ENCODE measurements around the gene CTSL.

Gene CTSL

GRCh38 chr9:87718852-87719612, 6.9 kb upstream of the CTSL start:
- Mint-ChIP-seq H3K4me3 (no peak overlapping the region), H3K27ac (peak overlapping the region; percentile 30), H3K27me3 (peaks cover 15% of the 10 kb centered on the region), H3K4me1 (ENCODE audit: low read depth) (peaks cover 71% of the 10 kb centered on the region), H3K9me3 (no peaks in the 10 kb centered on the region), H3K36me3 (ENCODE audit: low read depth) (no peaks in the 10 kb centered on the region)
- intact Hi-C loops (cut with micrococcal nuclease): no loop called here

- Mint-ChIP-seq H3K9me3 (no peaks in the 10 kb centered on the region), H3K27me3 (peaks cover 15% of the 10 kb centered on the region), H3K4me1 (ENCODE audit: low read depth) (peaks cover 74% of the 10 kb centered on the region), H3K27ac (peak overlapping the region; percentile 86), H3K4me3 (no peak overlapping the region), H3K36me3 (ENCODE audit: low read depth) (no peaks in the 10 kb centered on the region)
- intact Hi-C loops (cut with micrococcal nuclease): loop anchor here (10.0 kb wide), 1 partner anchor 225 kb away; the partner anchor contains the start of gene DAPK1
Measured at GRCh38 chr9:87720173-87720572, 5.7 kb upstream of the CTSL start.

GRCh38 chr9:87722393-87723088, 3.4 kb upstream of the CTSL start:
- H3K27ac Mint-ChIP-seq: peak overlapping the region; percentile 86
- H3K4me1 Mint-ChIP-seq (ENCODE audit: low read depth): peaks cover 85% of the 10 kb centered on the region
- peaks cover 16% of the 10 kb centered on the region for H3K27me3 Mint-ChIP-seq
- peaks cover 13% of the 10 kb centered on the region for H3K36me3 Mint-ChIP-seq (ENCODE audit: low read depth)
- H3K4me3 Mint-ChIP-seq: no peak overlapping the region
- intact Hi-C loops (cut with micrococcal nuclease): loop anchor here (1.0 to 10.0 kb wide), 2 partner anchors 9 to 228 kb away; partner anchors contain the start of gene DAPK1
- H3K9me3 Mint-ChIP-seq: no peaks in the 10 kb centered on the region

- intact Hi-C loops (cut with micrococcal nuclease): loop anchor here (5.0 to 10.0 kb wide), 2 partner anchors 38 to 231 kb away; partner anchors contain the start of gene DAPK1
Measured at GRCh38 chr9:87725356-87725899, 491 bp upstream of the CTSL start.

GRCh38 chr9:87729246-87729645, 3.3 kb downstream of the CTSL start:
- Mint-ChIP-seq H3K4me3 (peak overlapping the region; percentile 46), H3K27me3 (peaks cover 13% of the 10 kb centered on the region), H3K36me3 (ENCODE audit: low read depth) (peaks cover 55% of the 10 kb centered on the region), H3K27ac (no peak overlapping the region), H3K9me3 (no peaks in the 10 kb centered on the region), H3K4me1 (ENCODE audit: low read depth) (peaks cover 65% of the 10 kb centered on the region)
- intact Hi-C loops (cut with micrococcal nuclease): loop anchor here (5.0 to 10.0 kb wide), 2 partner anchors 42 to 234 kb away; partner anchors contain the start of gene DAPK1

More at GRCh38 chr9:87725356-87725899, 491 bp upstream of the CTSL start:
- peak overlapping the region; percentile 97 for H3K4me3 Mint-ChIP-seq
- peaks cover 76% of the 10 kb centered on the region for H3K4me1 Mint-ChIP-seq (ENCODE audit: low read depth)
- peaks cover 35% of the 10 kb centered on the region for H3K36me3 Mint-ChIP-seq (ENCODE audit: low read depth)
- peak overlapping the region; percentile 99 for H3K27ac Mint-ChIP-seq
- peaks cover 11% of the 10 kb centered on the region for H3K27me3 Mint-ChIP-seq
- no peaks in the 10 kb centered on the region for H3K9me3 Mint-ChIP-seq

GRCh38 chr9:87731321-87731720, 5.4 kb downstream of the CTSL start:
- Mint-ChIP-seq H3K27ac (peak overlapping the region; percentile 62), H3K36me3 (ENCODE audit: low read depth) (peaks cover 48% of the 10 kb centered on the region), H3K4me1 (ENCODE audit: low read depth) (peaks cover 50% of the 10 kb centered on the region), H3K27me3 (peaks cover 16% of the 10 kb centered on the region), H3K9me3 (no peaks in the 10 kb centered on the region), H3K4me3 (no peak overlapping the region)
- intact Hi-C loops (cut with micrococcal nuclease): no loop called here

GRCh38 chr9:87732344-87732743, 6.4 kb downstream of the CTSL start:
- Mint-ChIP-seq H3K9me3 (no peaks in the 10 kb centered on the region), H3K4me3 (no peak overlapping the region), H3K27me3 (peaks cover 19% of the 10 kb centered on the region), H3K36me3 (ENCODE audit: low read depth) (peaks cover 44% of the 10 kb centered on the region), H3K27ac (no peak overlapping the region), H3K4me1 (ENCODE audit: low read depth) (peaks cover 45% of the 10 kb centered on the region)
- intact Hi-C loops (cut with micrococcal nuclease): no loop called here

GRCh38 chr9:87732756-87733155, 6.8 kb downstream of the CTSL start:
- peak overlapping the region; percentile 82 for H3K27ac Mint-ChIP-seq
- intact Hi-C loops (cut with micrococcal nuclease): no loop called here
- H3K4me1 Mint-ChIP-seq (ENCODE audit: low read depth): peaks cover 43% of the 10 kb centered on the region
- H3K9me3 Mint-ChIP-seq: no peaks in the 10 kb centered on the region
- H3K36me3 Mint-ChIP-seq (ENCODE audit: low read depth): peaks cover 41% of the 10 kb centered on the region
- H3K27me3 Mint-ChIP-seq: peaks cover 19% of the 10 kb centered on the region
- H3K4me3 Mint-ChIP-seq: no peak overlapping the region

GRCh38 chr9:87733273-87734052, 7.5 kb downstream of the CTSL start:
- H3K4me1 Mint-ChIP-seq (ENCODE audit: low read depth): peaks cover 36% of the 10 kb centered on the region
- H3K27ac Mint-ChIP-seq: peak overlapping the region; percentile 82
- H3K27me3 Mint-ChIP-seq: peaks cover 22% of the 10 kb centered on the region
- H3K36me3 Mint-ChIP-seq (ENCODE audit: low read depth): peaks cover 34% of the 10 kb centered on the region
- no peaks in the 10 kb centered on the region for H3K9me3 Mint-ChIP-seq
- no peak overlapping the region for H3K4me3 Mint-ChIP-seq
- intact Hi-C loops (cut with micrococcal nuclease): no loop called here

GRCh38 chr9:87734106-87734505, 8.2 kb downstream of the CTSL start:
- H3K27me3 Mint-ChIP-seq: peaks cover 22% of the 10 kb centered on the region
- H3K36me3 Mint-ChIP-seq (ENCODE audit: low read depth): peaks cover 27% of the 10 kb centered on the region
- H3K9me3 Mint-ChIP-seq: no peaks in the 10 kb centered on the region
- H3K4me3 Mint-ChIP-seq: no peak overlapping the region
- intact Hi-C loops (cut with micrococcal nuclease): no loop called here
- peak overlapping the region; percentile 82 for H3K27ac Mint-ChIP-seq
- peaks cover 29% of the 10 kb centered on the region for H3K4me1 Mint-ChIP-seq (ENCODE audit: low read depth)

- intact Hi-C loops (cut with micrococcal nuclease): no loop called here
- Mint-ChIP-seq H3K4me1 (ENCODE audit: low read depth) (peaks cover 19% of the 10 kb centered on the region), H3K27ac (no peak overlapping the region), H3K9me3 (peaks cover 16% of the 10 kb centered on the region), H3K36me3 (ENCODE audit: low read depth) (no peaks in the 10 kb centered on the region), H3K4me3 (no peak overlapping the region), H3K27me3 (peaks cover 33% of the 10 kb centered on the region)
Measured at GRCh38 chr9:87739546-87739945, 13.6 kb downstream of the CTSL start.

- Mint-ChIP-seq H3K27ac (no peak overlapping the region), H3K27me3 (peaks cover 31% of the 10 kb centered on the region), H3K9me3 (peaks cover 16% of the 10 kb centered on the region), H3K4me3 (no peak overlapping the region), H3K36me3 (ENCODE audit: low read depth) (no peaks in the 10 kb centered on the region), H3K4me1 (ENCODE audit: low read depth) (peaks cover 19% of the 10 kb centered on the region)
- intact Hi-C loops (cut with micrococcal nuclease): no loop called here
Measured at GRCh38 chr9:87740209-87740608, 14.3 kb downstream of the CTSL start.

GRCh38 chr9:87741326-87741725, 15.4 kb downstream of the CTSL start:
- Mint-ChIP-seq H3K27ac (no peak overlapping the region), H3K9me3 (peaks cover 16% of the 10 kb centered on the region), H3K27me3 (peaks cover 33% of the 10 kb centered on the region), H3K36me3 (ENCODE audit: low read depth) (no peaks in the 10 kb centered on the region), H3K4me3 (no peak overlapping the region), H3K4me1 (ENCODE audit: low read depth) (peaks cover 19% of the 10 kb centered on the region)
- intact Hi-C loops (cut with micrococcal nuclease): no loop called here

All from dendritic cell treated with granulocyte-macrophage colony-stimulating factor and Interleukin-4, amounts not matched to agents 40 ng/mL and 50 ng/mL, for 4 days (primary cell).